ENCODE results near the gene IRF2BPL. TPM values are rescaled to one million over a fixed set of nuclear protein-coding genes. Genes with fewer than 3 reads are reported as not detected.

Gene IRF2BPL
- total and polyA plus RNA-seq, 2 of the 8 experiments (the other 6 are each of a cell fraction or from before 2014, with no cell fraction given): 18.8 to 57.0 TPM

- Histone ChIP-seq H2BK120ac (replicated peaks; ENCODE audit: low read depth, low read length) (no peak overlapping the region), H3K4me1 (replicated peaks in 1 of 4; ENCODE audit: control insufficient read depth in 3 of 4, insufficient read depth in 4 of 4, low read length in 3 of 4) (peaks cover 0 to 12% (median 10%) of the 10 kb centered on the region in 4 experiments; a peak in 5 of 7 replicates), H3K4me2 (ENCODE audit: insufficient read depth in 1 of 2, low read depth in 2 of 2, low read length in 2 of 2) (no peak overlapping the region), H3K79me1 (ENCODE audit: low read depth, low read length) (no peaks in the 10 kb centered on the region), H3K27me3 (replicated peaks in 1 of 4; ENCODE audit: control insufficient read depth in 3 of 4, extremely low read depth in 1 of 4, insufficient read depth in 3 of 4, low read length in 3 of 4) (no peaks in the 10 kb centered on the region), H2BK5ac (ENCODE audit: low read depth, low read length) (no peak overlapping the region), H2BK20ac (ENCODE audit: low read length) (no peak overlapping the region), H3K4me3 (ENCODE audit: extremely low read depth in 1 of 4, insufficient read depth in 2 of 4, low read depth in 3 of 4, low read length in 4 of 4) (no peak overlapping the region), H3K27ac (ENCODE audit: low read depth, low read length) (no peak overlapping the region), H3K36me3 (ENCODE audit: control insufficient read depth in 2 of 4, insufficient read depth in 4 of 4, low read length in 3 of 4) (no peaks in the 10 kb centered on the region), H3K23ac (ENCODE audit: insufficient read length) (no peak overlapping the region), H3K9ac (replicated peaks in 1 of 4; ENCODE audit: extremely low read depth in 1 of 4, low read depth in 3 of 4, low read length in 3 of 4) (no peak overlapping the region), H4K20me1 (replicated peaks in 1 of 2; ENCODE audit: control insufficient read depth in 1 of 2, insufficient read depth in 2 of 2, low read length in 2 of 2) (no peaks in the 10 kb centered on the region), H2AK5ac (ENCODE audit: low read depth, low read length) (no peak overlapping the region), H4K8ac (ENCODE audit: extremely low read depth, insufficient read depth, low read length) (no peak overlapping the region), H3K18ac (ENCODE audit: extremely low read depth, low read length) (no peak overlapping the region), H2BK15ac (ENCODE audit: low read length) (0 out of 2 replicates have a peak overlapping the region, but pooled peaks have one; percentile 48), H2BK12ac (ENCODE audit: low read depth, low read length) (no peak overlapping the region; the same call in 1 of the 2 replicates), H3K79me2 (ENCODE audit: control insufficient read depth in 1 of 2, insufficient read depth in 2 of 2, low read length in 2 of 2) (no peaks in the 10 kb centered on the region), H2AFZ (ENCODE audit: low read length) (no peak overlapping the region), H3K14ac (ENCODE audit: insufficient read length) (no peak overlapping the region), H3K23me2 (ENCODE audit: low read depth, low read length) (no peaks in the 10 kb centered on the region; the same call in 1 of the 2 replicates), H3K56ac (replicated peaks; ENCODE audit: insufficient read length, low read depth, low read length) (no peak overlapping the region), H3K4ac (replicated peaks; ENCODE audit: insufficient read length, low read depth, low read length) (no peak overlapping the region), H4K91ac (replicated peaks; ENCODE audit: insufficient read length, low read length) (no peak overlapping the region), H3K9me3 (ENCODE audit: insufficient read depth in 2 of 2, low read depth in 1 of 2, low read length in 1 of 2) (peaks cover 3 to 5% of the 10 kb centered on the region in 2 experiments; a peak in 2 of 4 replicates), H4K5ac (ENCODE audit: insufficient read length, low read depth, low read length) (no peak overlapping the region)
- FAIRE-seq (no peak), DNase-seq (ENCODE audit: low read depth in 1 of 2, low spot score in 2 of 2) (no peak)
- POLR2A ChIA-PET (ENCODE audit: partially characterized antibody): no interaction called here
- 94% methylated on average over 5 of the region's 5 CpGs; no CpG with 5 or more reads in 1 of the 2 experiments for WGBS, 2 experiments (ENCODE audit: extremely low coverage in 1 of 2, insufficient coverage in 1 of 2, insufficient read length in 1 of 2, insufficient replicate concordance in 2 of 2, low coverage in 1 of 2, low lambda C conversion rate in 2 of 2, missing lambda C conversion rate in 1 of 2)
- CTCF ChIA-PET (ENCODE audit: partially characterized antibody): interaction anchor here (0.9 to 10.4 kb wide), 15 partner anchors 9 to 179 kb away, joined by 4 to 237 read pairs (median 9); no protein-coding TSS in a partner anchor
- no peak for TF ChIP-seq POU5F1 (IDR thresholded peaks at IDR 0.05; ENCODE audit: low read depth, low read length)
- TF ChIP-seq CTCF (IDR thresholded peaks at IDR 0.05; ENCODE audit: control extremely low read depth in 1 of 3, insufficient read depth in 1 of 3, low read depth in 1 of 3, low read length in 3 of 3): no peak
- TF ChIP-seq TBP (IDR thresholded peaks at IDR 0.05; ENCODE audit: low read depth, low read length): no peak
- TF ChIP-seq GTF2F1 (IDR thresholded peaks at IDR 0.05; ENCODE audit: borderline replicate concordance, low read depth, low read length): no peak
- TF ChIP-seq JUN (IDR thresholded peaks at IDR 0.05; ENCODE audit: low read depth, low read length): no peak
- no peak for TF ChIP-seq BRCA1 (IDR thresholded peaks at IDR 0.05; ENCODE audit: low read depth, low read length)
- TF ChIP-seq EP300 (IDR thresholded peaks at IDR 0.05; ENCODE audit: borderline replicate concordance in 1 of 2, low read depth in 2 of 2, low read length in 2 of 2): no peak
- no peak for TF ChIP-seq CHD1 (IDR thresholded peaks at IDR 0.05; ENCODE audit: low read depth, low read length)
- no peak for TF ChIP-seq TEAD4 (IDR thresholded peaks at IDR 0.05; ENCODE audit: low read depth, low read length)
- no peak for TF ChIP-seq YY1 (IDR thresholded peaks at IDR 0.05; ENCODE audit: low read depth, low read length)
- no peak for TF ChIP-seq CEBPB (IDR thresholded peaks at IDR 0.05; ENCODE audit: low read depth, low read length)
These were observed 26.8 kb upstream of the IRF2BPL start for GRCh38 chr14:77055306-77055705.
